HG03558 (cell line): ENCODE data around the gene PDS5B.
"Not testable (repeated sequence)": the region's sequence is repeated elsewhere in the genome, so short reads cannot be mapped to it uniquely, and the experiment has no call there.

Experiments
- ATAC-seq: cut with Tn5 transposase; IDR thresholded peaks from one replicate; pipeline ENCODE4 v1.9.1; 2021; ENCODE audit warnings: moderate number of reproducible peaks; ENCODE audit not compliant: unreplicated experiment; ENCODE audit errors: extremely low read depth

Gene PDS5B

GRCh38 chr13:32752997-32753606, 166.8 kb downstream of the PDS5B start:
- no peak for ATAC-seq

DNA sequence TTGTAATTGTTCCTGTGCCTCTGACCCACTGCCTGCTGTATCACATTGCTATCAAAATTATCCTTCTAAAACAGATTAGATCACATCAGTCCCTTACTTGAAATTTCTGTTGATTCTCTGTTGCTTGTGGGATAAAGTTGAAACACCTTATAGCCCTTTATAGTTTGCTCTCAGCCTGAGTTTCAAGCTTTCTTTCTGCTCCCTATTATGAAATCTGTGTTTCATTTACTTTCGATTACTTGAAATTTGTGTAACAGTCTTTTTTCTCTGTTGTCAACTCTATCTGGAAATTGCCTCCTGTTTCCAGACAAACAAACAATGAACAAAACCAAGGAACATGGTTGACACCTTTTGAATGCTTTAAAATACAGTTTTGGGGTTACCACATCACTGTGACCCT, 167.9 kb downstream of the PDS5B start:
- ATAC-seq = no peak

GRCh38 chr13:32759152-32759551, 172.9 kb downstream of the PDS5B start:
- ATAC-seq = no peak

DNA sequence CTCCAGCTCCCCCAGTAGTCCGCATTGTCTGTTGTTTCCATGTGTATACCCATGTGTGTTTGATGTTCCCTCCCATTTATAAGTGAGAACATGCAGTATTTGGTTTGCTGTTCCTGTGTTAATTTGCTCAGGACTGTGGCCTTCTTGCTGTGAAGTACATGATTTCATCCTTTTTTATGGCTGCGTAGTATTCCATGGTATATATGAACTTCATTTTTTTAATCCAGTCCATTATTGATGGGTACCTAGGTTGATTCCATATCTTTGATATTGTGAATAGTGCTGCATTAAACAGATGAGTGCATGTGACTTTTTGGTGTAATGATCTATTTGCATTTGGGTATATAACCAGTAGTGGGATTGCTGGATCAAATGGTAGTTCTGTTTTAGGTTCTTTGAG, 175.2 kb downstream of the PDS5B start:
- no peak for ATAC-seq

- no peak for ATAC-seq
These were observed 192.9 kb downstream of the PDS5B start for GRCh38 chr13:32779119-32779518.

DNA sequence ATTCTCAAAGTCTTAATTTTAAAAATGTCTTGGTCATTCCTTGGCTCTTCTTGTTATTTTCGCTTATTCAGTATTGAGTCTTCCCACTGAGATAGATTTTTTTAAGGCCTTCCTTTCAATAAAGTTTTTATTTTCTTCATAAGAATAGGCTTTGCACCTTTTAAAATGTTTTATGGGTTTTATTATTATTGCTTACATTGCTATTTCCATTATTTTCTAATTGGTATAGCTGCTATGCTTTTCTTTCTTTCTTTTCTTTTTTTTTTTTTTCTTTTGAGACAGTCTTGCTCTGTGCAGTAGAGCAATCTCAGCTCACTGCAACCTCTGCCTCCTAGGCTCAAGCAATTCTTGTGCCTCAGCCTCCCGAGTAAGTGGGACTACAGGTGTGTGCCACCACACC, 195.7 kb downstream of the PDS5B start:
- ATAC-seq = no peak

DNA sequence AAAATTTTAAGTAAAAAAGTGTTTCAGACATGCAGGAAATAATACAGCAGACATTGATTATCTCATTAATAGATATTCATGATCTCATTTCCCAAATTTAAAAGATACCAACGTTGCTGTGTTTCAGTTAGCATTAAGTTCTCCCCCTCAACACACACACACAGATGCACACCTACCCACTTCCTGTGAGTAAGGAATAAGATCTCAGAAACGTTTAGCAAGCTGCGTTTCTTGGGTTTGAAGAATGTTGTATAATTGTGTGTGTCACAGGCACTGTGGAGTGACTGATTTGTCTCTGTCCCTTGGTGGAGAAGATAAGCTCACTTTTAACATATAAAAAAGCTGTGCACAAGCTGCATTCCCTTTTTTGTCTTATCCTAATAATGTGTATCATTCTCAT, 196.8 kb downstream of the PDS5B start:
- no peak for ATAC-seq

DNA sequence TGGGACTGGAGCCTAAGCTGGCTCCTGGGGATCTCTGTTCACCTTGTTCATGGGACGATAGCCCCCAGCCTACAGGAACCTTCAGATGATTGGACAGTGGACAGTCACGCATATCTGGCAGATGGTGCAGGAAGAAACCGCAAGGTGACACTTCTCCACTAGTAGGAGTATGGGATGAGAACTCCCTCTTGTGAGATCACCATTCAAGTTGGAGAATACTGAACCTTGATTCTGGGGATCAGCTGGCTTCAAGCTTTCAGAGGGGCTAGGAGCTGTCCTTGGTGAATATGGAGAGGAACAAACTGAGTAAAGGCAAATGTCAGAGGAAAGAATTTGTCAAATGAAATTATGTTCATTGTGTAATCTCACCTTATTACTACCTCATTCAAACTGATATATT, 204.5 kb downstream of the PDS5B start:
- no peak for ATAC-seq

GRCh38 chr13:32791545-32792172, 205.4 kb downstream of the PDS5B start:
- ATAC-seq = peak; percentile 41

GRCh38 chr13:32796754-32797153, 210.5 kb downstream of the PDS5B start:
- ATAC-seq = no peak

DNA sequence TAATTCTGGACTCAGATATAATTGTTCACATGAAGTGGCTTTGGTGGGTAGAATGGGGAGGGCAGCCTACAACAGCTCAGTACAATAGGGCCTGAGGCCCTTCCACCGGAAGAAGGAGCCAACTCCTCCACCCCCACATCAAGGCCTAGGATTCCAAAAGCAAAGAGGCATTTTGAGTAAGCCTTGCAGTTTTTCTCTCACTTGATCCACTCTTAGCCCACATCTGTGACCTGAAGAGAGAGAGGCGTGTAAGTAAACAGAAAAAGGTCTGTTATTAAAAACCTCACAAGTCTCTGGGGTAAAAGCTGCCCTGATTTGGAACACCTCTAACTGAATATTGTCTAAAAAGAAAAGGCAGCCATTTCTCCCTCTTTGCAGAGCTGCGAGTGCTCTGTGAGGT, 215.9 kb downstream of the PDS5B start:
- ATAC-seq = no peak

- ATAC-seq = no peak
These were observed 218.5 kb downstream of the PDS5B start for GRCh38 chr13:32804673-32805230.

DNA sequence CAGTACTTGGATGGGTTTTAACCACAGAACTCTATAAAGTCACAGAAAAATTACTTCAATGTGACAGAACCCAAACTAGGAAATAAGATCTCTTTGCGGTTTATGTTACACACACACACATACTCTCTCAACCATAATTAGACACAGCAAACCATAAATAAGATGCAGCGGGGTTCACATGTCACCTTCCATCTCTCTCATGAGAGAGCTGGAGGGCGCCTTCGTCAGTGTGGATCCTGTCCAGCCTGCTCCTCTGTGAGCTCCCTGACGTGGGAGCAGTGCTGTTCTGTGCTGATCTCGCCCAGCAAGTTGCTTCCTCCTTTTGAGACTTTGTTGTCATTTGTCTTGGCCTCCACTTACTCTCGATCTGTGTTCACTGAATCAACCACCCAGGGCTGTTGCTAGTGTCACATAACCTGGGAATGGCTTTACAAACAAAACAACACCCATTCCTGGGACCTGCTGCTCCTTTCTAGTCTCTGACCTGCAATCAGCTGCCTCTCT, 225.1 kb downstream of the PDS5B start:
- peak; percentile 53 for ATAC-seq

DNA sequence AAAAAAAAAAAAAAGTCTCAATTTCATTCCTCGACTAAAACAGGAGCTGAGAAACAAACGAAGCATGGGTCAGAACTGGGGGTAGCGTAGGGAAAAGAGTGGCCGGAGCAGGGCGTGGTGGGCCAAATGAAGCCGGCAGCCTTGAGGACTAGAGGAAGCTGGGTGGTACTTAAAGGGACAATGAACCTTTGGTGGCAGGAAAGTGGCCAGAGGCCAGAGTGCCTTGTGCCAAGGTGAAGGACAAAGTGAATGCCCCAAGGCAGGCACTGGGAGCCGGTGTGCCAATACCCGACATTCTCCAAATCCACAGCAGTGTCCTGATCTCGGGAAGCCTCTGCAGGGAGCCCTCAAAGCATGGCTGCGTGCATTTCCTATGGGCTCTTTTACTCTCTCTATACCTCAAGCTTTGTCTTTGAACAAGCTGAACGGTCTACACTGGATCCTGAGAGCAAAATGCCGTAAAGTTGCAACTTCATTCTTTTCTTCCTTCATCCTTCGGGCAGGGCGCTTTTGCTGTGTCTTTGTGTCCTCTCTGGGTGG, 235.0 kb downstream of the PDS5B start:
- no peak for ATAC-seq

DNA sequence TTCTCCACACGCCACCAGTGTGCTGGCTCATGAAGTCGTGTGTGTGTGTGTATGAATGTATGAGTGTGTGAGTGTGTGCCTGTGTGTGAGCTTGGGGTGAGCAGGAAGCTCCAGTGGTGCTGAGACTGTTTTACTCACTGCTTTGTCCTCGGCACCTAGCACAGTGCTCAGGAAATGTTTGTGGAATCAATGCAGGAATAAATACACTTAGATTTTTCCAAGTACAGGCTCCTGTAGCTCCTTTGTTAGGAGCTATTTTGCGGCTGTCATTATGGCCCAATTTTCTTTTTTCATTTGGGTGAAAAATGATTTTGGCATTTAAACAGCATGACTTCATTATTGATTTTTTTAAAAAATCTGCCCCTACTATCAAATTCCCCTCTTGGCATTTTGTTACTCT, 236.5 kb downstream of the PDS5B start:
- no peak for ATAC-seq

DNA sequence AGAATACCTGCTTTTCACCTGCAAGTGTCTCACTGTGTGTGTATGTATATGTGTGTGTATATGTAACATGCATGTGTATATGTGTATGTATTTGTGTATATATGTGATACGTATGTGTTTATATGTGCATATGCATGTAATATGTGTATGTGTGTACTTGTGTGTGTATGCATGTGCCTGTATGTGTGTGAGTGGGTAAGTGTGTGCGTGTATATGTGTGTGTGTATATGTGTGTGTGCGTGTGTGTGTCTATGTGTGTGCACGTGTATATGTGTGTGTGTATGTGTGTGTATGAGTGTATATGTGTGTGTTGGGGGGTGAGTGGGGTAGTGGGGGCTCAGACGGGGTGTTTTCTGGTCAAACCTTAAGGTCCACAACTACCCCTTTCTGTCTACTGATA, 237.3 kb downstream of the PDS5B start:
- ATAC-seq = no peak

DNA sequence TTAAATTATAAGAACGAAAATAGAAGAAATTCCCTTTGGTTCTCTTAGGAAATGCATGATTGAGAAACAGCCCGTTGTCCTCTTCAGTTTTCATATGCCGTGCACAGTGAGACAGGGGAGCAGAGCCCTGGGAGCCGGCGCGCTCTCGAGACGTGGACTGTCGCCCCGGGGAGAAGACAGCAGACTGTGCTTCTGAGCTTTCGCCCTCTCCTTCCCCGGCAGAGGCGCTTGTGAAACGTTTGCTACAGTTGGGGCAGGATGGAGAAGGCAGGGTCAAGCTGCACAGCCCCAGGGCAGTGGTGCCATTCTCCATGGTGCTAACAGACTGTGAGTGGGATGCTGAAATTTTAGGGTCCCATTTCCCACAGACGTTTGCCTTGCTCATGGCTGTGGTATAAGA, 237.8 kb downstream of the PDS5B start:
- no peak for ATAC-seq

- ATAC-seq = no peak
These were observed 238.4 kb downstream of the PDS5B start for GRCh38 chr13:32824675-32825074.

GRCh38 chr13:32825481-32825880, 239.2 kb downstream of the PDS5B start:
- ATAC-seq = no peak

DNA sequence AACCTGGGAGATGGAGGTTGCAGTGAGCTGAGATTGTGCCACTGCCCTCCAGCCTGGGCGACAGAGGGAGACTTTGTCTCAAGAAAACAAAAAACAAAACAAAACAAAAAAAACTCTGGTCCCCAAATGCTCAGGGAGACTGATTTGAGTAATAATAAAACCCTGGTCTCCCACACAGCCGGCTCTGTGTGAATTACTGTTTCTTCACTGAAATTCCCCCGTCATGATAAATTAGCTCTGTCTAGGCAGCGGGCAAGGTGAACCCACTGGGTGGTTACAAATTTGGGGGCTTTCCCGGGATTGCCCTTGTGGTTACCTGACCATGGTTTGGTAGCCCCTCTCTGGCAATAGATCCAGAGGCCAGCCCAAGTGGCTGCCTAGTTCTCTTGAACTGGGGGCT, 240.1 kb downstream of the PDS5B start:
- ATAC-seq = not testable (repeated sequence)
